H7 (cell line): ENCODE measurements around the gene AK8. TPM values are rescaled to one million over a fixed set of nuclear protein-coding genes. Genes with fewer than 3 reads are reported as not detected.

ENCODE experiments used
- DNase-seq: peaks from one replicate; pipeline ENCODE4 v3.0.0; 2012
- H3K27me3 ChIP-seq: 2 replicates; pipeline ENCODE4 v1.6.0; 2011; ENCODE audit warnings: mild to moderate bottlenecking, low read length; ENCODE audit not compliant: control insufficient read depth, insufficient read depth
- H3K36me3 ChIP-seq: replicated peaks from 2 replicates; pipeline ENCODE4 v1.5.1; 2011; ENCODE audit warnings: low read length; ENCODE audit not compliant: control insufficient read depth, insufficient read depth
- H3K4me3 ChIP-seq: 2 replicates; pipeline ENCODE4 v1.5.1; 2011; ENCODE audit warnings: low read depth, mild to moderate bottlenecking, control low read depth, low read length, moderate library complexity; ENCODE audit not compliant: insufficient read depth
- total RNA-seq: library from RNA; depleted of rRNA; stranded (reverse); fragments of >200 nt; shearing (Covaris generic); gene quantifications from 2 replicates; pipeline ENCODE4 v1.2.3, GENCODE V29; 2014; rRNA removed

Gene AK8, protein sequence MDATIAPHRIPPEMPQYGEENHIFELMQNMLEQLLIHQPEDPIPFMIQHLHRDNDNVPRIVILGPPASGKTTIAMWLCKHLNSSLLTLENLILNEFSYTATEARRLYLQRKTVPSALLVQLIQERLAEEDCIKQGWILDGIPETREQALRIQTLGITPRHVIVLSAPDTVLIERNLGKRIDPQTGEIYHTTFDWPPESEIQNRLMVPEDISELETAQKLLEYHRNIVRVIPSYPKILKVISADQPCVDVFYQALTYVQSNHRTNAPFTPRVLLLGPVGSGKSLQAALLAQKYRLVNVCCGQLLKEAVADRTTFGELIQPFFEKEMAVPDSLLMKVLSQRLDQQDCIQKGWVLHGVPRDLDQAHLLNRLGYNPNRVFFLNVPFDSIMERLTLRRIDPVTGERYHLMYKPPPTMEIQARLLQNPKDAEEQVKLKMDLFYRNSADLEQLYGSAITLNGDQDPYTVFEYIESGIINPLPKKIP
- 0.24 and 0.37 TPM in 2 replicates for total RNA-seq

DNA sequence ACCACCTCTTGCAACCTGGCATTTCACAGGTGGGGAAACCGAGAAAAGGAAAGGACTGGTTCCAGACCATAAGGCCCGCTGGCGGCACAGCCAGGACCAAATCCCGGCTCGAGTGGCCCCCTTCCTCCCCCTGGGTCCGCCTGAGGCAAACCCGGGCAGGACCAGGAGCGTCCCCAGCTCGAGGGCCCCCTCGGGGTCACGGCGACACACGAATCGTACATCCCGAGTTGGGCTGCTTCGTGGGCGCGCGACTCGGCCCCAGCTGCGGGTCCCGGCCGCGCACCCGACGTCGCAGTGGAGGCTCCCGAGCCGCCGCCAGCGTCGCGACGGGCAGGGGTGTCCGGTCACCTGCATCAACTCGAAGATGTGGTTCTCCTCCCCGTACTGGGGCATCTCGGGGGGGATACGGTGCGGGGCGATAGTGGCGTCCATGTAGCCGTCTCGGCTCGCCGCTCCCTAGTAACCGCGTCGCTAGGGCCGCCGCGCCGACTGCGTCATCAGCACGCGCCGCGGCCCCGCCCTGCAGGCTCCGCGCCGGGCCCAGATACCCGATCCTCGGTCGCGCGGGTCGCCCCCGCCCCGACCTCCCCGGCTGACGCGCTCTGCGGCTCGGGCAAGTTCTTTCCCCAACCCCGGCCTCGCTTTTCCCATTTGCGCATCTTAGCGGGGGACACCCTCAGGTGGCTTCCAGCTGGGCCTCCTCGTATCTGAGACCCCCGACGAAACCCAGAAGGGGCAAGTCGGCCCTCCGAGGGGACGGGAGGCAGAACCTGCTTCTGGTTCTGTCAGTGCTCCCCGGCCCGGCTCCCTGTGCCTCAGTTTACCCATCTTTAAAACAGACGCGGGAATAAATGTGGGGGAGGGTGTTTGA, at the start of gene AK8:
Gene AK8, minus strand, starts transcription at position 461 of the 871 bp plus-strand sequence. Its CDS starts 29 bp downstream, at position 432.
- H3K4me3 ChIP-seq, result peak within 1 kb of the TSS; percentile 86
- H3K36me3 ChIP-seq, result no peaks in the 10 kb centered on the region
- H3K27me3 ChIP-seq, result peaks cover 26% of the 10 kb centered on the region
- peak; percentile 98 for DNase-seq

DNA sequence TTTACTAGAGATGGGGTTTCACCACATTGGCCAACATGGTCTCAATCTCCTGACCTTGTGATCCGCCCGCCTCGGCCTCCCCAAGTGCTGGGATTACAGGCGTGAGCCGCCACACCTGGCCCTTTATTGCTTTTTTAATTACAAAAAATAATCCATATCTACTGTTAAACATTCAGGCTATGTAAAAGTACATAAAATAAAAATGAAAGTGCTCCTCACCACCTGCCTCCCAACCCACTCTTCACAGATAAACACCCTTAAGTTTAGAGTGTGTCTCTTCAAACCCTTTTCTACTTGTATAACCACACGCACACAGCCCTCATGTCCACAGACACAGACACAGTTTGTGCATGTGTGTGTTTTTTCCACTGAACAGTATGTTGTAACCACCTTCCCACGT, 49.6 kb upstream of the AK8 start:
- Histone ChIP-seq H3K4me3 (no peak overlapping the region), H3K27me3 (no peaks in the 10 kb centered on the region), H3K36me3 (peaks cover 5% of the 10 kb centered on the region)
- DNase-seq, result no peak

DNA sequence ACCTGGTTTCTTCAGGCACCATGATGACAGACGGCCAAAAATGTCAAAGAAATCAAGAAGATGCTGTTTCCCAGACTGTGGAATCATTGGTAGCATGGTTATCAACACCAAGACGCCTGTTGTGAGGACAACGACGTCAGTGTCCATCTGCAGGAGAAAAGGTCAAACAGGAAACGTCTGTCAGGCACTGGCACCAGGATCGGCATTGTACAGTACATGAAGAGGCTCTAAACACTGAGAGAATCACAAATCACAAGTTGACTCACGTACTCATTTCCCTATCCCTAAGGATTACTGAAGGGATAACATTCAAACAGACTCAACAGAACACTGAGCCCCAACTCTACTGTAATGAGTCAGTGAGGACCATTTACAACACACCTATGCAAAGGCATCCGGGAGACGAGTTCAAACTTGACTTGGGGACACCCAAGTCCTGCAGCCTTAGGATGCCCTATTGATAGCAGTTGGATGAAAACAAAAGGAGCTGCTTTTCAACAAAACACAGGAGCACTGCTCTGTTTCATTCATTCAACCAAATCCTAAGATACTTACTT, 45.3 kb upstream of the AK8 start:
- Histone ChIP-seq H3K4me3 (no peak overlapping the region), H3K27me3 (no peaks in the 10 kb centered on the region), H3K36me3 (peaks cover 11% of the 10 kb centered on the region)
- no peak for DNase-seq

DNA sequence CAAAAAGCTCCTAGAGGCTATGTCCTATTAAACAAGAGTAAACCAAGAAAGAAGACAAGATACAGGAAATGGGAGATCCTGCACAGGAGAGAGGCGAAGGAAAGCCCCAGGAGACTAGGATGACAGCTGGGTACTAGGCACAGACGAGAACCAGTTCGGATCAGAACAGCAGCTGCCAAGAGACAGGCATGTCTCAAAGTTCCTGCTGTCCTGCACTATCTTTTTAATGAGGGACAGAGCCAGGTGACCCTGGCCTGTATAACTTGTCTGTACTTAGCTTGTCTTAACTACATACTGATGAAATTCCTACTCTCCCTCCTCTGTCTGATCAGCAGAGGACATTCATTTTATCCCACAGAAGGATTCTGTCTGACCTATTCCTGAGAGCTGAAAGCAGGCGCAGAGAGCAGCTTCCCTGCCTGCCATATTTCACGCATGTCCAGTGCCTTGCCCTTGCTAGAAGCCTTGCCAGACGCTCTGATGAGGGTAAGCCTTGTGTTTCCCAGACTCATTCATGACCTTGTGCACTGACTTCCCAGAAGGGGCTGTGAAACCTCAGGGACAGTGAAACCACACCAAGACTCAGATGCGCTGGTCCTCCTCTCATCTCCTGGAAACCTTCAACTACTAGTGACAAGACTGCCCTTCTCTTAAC, 41.7 kb upstream of the AK8 start:
- no peaks in the 10 kb centered on the region for H3K27me3 ChIP-seq
- no peak for DNase-seq
- no peak overlapping the region for H3K4me3 ChIP-seq
- H3K36me3 ChIP-seq, result peaks cover 10% of the 10 kb centered on the region

DNA sequence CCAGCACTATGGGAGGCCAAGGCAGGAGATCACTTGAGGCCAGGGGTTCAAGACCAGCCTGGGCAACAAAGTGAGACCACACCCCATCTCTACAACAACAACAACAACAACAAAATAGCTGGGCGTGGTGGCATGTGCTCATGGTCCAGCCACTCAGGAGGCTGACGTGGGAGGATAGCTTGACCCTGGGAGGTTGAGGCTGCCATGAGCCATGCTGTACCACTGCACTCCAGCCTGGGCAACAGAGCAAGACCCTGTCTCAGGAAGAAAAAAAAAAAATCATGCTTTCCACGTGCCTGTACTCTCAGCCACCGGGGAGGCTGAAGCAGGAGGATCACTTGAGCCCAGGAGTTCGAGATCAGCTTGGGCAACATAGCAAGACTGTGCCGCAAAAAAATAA, 36.8 kb upstream of the AK8 start:
- Histone ChIP-seq H3K4me3 (no peak overlapping the region), H3K36me3 (peaks cover 6% of the 10 kb centered on the region), H3K27me3 (no peaks in the 10 kb centered on the region)
- no peak for DNase-seq

DNA sequence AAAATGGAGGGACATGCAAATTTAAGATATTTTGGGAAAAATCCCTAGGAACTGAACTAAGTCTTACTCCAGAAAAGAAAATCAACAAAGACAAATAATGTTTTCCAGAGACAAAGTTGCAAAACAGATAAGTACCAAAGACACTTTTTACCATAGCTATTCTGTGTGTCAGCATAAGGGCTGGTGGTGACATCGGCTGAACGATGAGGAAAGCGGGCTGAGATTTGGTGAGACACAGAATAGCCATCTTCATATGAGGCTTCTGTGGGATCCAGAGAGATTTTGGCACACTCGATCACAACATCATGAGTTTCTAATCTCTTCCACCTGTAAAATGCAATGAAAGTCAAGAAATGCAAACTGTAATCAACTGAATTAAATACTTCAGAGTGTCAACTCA, 34.0 kb upstream of the AK8 start:
- H3K4me3 ChIP-seq, result no peak overlapping the region
- no peaks in the 10 kb centered on the region for H3K27me3 ChIP-seq
- no peak for DNase-seq
- H3K36me3 ChIP-seq, result peaks cover 6% of the 10 kb centered on the region

DNA sequence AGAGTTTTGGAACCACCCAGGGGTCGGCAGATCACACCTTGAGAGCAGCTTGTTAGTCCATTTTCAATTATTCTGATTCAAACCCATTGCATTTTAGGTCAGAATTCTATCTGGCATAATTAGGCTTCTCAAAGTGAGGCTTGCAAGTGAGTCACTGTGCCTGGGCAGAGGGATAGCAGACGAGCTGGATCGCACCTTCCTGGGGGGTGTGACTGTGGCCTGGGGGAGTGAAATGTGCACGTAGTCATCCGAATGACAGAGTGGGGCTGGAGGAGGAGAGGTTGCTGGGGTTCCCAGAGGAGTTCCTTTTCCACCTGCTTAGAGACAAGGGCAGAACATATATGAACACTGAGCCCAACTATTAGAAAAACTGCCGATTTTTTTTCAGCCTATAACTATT, 32.3 kb upstream of the AK8 start:
- no peak for DNase-seq
- Histone ChIP-seq H3K4me3 (no peak overlapping the region), H3K27me3 (no peaks in the 10 kb centered on the region), H3K36me3 (peaks cover 6% of the 10 kb centered on the region)

DNA sequence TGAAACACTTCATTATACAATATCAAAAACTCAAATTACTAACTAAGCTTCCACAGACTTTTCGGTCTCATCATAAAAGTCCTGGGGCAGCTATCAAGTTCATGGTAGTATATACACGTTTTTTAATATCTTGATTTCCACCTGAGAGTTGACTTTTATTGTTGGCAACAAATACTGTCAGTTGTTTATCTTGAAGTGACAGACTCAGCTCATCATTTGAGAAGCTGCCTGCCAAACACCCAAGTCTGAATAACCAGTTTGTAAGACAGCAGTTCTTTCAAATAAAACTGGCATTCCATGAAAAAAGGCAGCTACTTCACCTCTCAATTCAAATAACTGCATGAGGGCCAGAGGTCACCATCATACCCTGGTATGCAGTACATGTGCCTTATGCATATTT, 31.2 kb upstream of the AK8 start:
- Histone ChIP-seq H3K4me3 (no peak overlapping the region), H3K36me3 (peaks cover 7% of the 10 kb centered on the region), H3K27me3 (no peaks in the 10 kb centered on the region)
- no peak for DNase-seq

DNA sequence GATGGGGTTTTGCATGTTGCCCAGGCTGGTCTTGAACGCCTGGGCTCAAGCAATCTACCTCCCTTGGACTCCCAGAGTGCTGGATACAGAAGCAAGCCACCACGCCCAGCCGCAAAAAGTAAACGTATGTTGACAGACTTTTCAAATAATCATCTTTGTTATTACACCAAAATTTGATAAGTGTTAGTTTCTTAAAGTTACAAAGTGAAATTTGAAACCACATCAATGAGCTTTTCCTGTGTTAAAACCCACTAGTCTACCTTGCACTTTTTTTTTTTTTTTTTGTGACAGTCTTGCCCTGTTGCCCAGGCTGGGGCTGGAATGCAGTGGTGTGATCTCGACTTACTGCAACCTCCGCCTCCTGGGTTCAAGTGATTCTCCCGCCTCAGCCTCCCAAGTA, 30.6 kb upstream of the AK8 start:
- Histone ChIP-seq H3K4me3 (no peak overlapping the region), H3K36me3 (peaks cover 7% of the 10 kb centered on the region), H3K27me3 (no peaks in the 10 kb centered on the region)
- no peak for DNase-seq

DNA sequence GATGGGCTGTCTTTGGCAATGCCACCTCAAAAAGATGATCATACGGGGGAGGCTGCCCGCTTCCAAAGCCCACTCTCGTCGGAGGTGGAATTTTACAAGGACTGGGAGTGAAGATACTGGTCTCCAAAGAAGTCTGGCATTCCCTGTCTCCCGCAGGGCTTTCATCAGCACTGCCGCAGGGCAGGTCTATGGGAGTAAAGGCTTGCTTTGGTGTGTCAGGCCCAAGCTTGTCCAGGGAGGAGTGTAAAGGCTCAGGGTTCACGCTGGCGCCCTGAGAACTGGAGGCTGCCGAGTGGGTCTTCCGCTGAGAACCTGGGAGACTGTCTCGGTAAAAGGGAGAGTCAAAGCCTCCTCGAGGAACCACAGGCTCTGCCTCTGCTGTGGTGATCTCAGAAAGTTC, 27.6 kb upstream of the AK8 start:
- no peak for DNase-seq
- Histone ChIP-seq H3K36me3 (peaks cover 12% of the 10 kb centered on the region), H3K4me3 (no peak overlapping the region)

DNA sequence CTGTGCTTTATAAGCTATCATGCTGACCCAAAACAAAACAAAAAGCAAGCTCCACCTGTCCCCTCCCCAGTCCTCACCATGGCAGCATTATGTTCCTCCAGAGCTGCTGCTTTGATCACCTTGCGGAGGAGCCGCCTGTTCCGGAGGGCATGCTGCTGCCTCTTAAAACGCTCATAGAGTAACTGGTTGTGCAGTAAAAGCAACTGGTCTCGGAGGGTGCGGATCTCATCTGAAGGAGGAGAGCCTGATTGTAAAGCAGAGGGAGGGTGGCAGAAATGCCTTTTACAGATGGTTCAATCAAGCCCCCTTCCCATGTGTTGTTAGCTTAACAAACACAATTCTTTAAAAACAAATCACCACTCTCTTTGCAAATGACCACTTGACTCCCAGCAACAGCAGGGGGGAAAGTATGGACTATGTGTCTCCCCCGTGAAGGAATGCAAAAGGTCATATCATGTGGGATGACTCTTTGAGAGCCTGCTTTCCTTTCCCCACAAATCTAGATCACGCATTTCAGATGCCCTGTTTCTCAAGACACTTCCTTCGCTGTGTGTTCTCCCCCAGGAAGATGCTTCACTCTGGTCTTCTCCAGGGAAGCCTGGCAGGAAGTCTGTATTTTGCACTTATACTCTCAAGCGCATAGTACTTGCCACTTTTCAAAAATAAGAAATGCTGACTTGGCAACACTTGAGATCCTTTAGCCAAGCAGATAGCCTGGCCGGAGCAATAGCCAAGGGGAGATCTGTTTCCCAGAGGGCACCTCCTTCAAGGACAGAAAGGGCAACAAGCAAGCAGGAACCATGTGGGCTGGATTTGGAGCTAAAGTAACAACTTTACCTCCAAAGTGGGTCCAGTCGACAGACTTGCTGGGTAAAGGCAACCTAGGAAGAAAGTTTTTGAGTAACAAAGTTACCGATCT, 25.7 kb upstream of the AK8 start:
- Histone ChIP-seq H3K36me3 (peaks cover 15% of the 10 kb centered on the region), H3K27me3 (no peaks in the 10 kb centered on the region), H3K4me3 (no peak overlapping the region)
- no peak for DNase-seq

More for the DNA sequence above, 27.6 kb upstream of the AK8 start:
- no peaks in the 10 kb centered on the region for H3K27me3 ChIP-seq

DNA sequence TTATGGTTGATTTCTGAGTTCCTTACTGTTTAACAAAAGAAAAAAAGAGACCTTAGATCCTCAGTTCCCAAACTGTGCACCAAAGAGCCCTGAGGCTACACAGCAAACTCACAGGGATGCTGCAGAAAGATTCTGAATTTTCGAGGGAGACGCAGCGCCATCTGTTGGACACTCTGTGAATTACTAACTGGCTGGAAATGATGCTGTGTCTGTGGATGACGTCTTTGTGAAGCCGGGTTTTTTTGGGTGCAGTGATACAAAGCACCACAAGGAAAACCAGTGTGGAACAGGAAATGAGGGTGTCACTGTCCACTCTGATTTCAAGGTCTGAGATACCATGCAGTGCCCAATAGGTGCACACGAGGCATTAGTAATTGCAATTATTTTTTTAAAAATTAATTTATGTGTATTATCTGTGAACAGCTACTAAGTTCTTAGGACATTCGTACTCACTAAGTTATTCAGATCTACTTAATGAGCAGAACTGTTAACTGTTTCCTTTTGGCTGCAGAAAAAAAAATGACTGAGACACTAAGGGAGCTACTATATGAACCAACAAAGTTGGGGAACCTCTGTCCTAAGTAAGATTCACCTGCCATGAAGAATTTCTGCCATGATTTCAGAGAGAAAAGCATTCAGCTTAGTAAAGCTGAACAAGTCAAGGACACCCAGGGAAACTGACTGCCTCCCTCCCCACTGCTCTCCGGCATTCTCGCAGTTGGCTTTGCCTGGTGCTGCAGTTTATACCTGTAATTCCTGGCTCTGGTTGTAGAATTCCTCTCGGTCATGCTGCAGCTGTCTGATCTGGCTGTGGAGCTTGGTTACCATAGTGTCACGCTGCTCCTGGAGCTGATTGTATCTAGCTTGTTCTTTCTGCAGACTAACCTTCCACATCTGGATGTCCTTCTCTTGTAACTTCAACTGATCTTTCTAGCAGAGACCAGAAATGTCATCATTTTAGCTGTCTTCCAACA, 24.1 kb upstream of the AK8 start:
- DNase-seq, result peak; percentile 82
- no peaks in the 10 kb centered on the region for H3K27me3 ChIP-seq
- H3K4me3 ChIP-seq, result no peak overlapping the region
- peaks cover 17% of the 10 kb centered on the region for H3K36me3 ChIP-seq

DNA sequence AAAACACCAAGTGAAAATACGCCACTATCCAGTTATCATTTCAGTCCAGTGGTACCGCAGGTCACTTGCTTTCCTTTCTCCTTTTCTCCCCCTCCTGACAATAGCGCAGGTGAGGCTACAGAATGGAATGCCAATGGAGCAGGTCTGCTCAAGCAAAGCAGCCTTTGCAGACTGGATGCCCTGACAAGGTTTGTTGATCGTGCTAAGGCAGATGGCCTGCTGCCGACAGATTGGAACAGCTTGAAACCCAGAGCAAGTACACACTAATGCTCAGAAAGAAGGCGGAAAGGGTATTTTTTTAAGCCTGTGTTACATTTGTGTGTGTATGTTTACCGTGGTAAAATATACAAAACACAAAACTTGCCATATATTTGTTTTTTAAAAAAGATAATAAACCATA, 20.0 kb upstream of the AK8 start:
- DNase-seq, result no peak
- Histone ChIP-seq H3K4me3 (no peak overlapping the region), H3K27me3 (no peaks in the 10 kb centered on the region), H3K36me3 (peaks cover 24% of the 10 kb centered on the region)
